Heart left ventricle (tissue), 13 donors: ENCODE measurements around the gene TGM1.

ENCODE experiments used
- CTCF ChIP-seq, 12 donors: fragments of 200-600 bp; sonication (generic) in 4 of 12; IDR thresholded peaks; one replicate each; pipeline versions ENCODE4 v1.5.0 to v1.8.0; 2018 to 2022; ENCODE audit warnings: antibody characterized with exemption in 12 of 12, mild to moderate bottlenecking in 5 of 12
- POLR2A ChIP-seq, 2 donors: fragments of 450-650 bp; IDR thresholded peaks; one replicate each; pipeline ENCODE4 v1.6.1; 2017; ENCODE audit warnings: antibody characterized with exemption in 2 of 2, mild to moderate bottlenecking in 2 of 2, moderate library complexity in 2 of 2
- donor health status: ischemic (EF 13 %, LVEDD 7.1; RV severe dilation, severe dysfunction).
- donor health status: DM: no; HTN: yes; CAD: no.
- donor health status: DM: no; HTN: no; CAD: no.
- donor health status: ischemic (EF 25% LVEDD 6.9; RV normal size, moderate dysfunction).
- donor health status: ischemic (EF 25% LVEDD 5.7; RV mildly dilated, moderate dysfunction).
- donor health status: ischemic (EF 35%, LVEDD 5.7; RV mildly dilated, moderate dysfunction).
- donor health status: nonischemic (EF 11% LVEDD 7.7; RV severe dilation, severe dysfunction).
- donor health status: DM: yes; HTN: yes; CAD: no.
- donor health status: PGD.
- donor health status: ischemic (EF 29% LVEDD 5.4; RV normal size, mild dysfunction).
- donor health status: nonischemic (EF 23%, LVEDD 6.1; RV moderate dilation, normal function).

GRCh38 chr14:24251880-24252288 is 11.1 kb downstream of the TGM1 start:
- TF ChIP-seq CTCF (IDR thresholded peaks at IDR 0.05) (no peak), POLR2A (IDR thresholded peaks at IDR 0.05) (no peak)
